K562 (cell line): ENCODE measurements around the gene NFATC2. TPM values are rescaled to one million over a fixed set of nuclear protein-coding genes. Genes with fewer than 3 reads are reported as not detected.

Experiments
- ETV6 ChIP-seq, 3 experiments: fragments of 150-350 bp in 1 of 3; sonication (generic) in 1 of 3; formaldehyde crosslinking in 1 of 3; IDR thresholded peaks; 2 replicates each; pipeline versions ENCODE4 v1.6.1 to v1.8.0; 2014 to 2022; ENCODE audit warnings: borderline replicate concordance in 2 of 3, low read depth in 2 of 3, antibody characterized with exemption in 1 of 3, low read length in 1 of 3, mild to moderate bottlenecking in 1 of 3, missing genetic modification reagents in 1 of 3
- GTF2E2 ChIP-seq: fragments of 200-800 bp; sonication (Bioruptor generic); IDR thresholded peaks from 2 replicates; pipeline ENCODE4 v1.6.1; 2016; ENCODE audit warnings: missing genetic modification characterization, missing compliant biosample characterization
- HINFP ChIP-seq: fragments of 450-650 bp; conservative IDR thresholded peaks from 2 replicates; pipeline ENCODE4 v1.6.1; 2016; ENCODE audit warnings: missing genetic modification characterization, low read depth, mild to moderate bottlenecking, control low read depth, missing compliant biosample characterization
- KLF16 ChIP-seq: IDR thresholded peaks from 2 replicates; pipeline ENCODE4 v1.6.1; 2016; ENCODE audit warnings: antibody characterized with exemption
- POLR2AphosphoS2 ChIP-seq: IDR thresholded peaks from 2 replicates; pipeline ENCODE4 v1.6.1; 2012; ENCODE audit warnings: low read length, improper control_type of control experiment
- PRPF4 ChIP-seq: fragments of 200-400 bp; formaldehyde crosslinking; IDR thresholded peaks from one replicate; pipeline ENCODE4 v1.6.1; 2017; ENCODE audit warnings: low read length, low read depth, mild to moderate bottlenecking; ENCODE audit not compliant: insufficient read depth, poor library complexity, severe bottlenecking
- RERE ChIP-seq: sonication (generic); formaldehyde crosslinking; IDR thresholded peaks from 2 replicates; pipeline ENCODE4 v1.8.0; 2023; ENCODE audit warnings: missing genetic modification reagents, mild to moderate bottlenecking, borderline replicate concordance
- THRA ChIP-seq: fragments of 450-650 bp; IDR thresholded peaks from 2 replicates; pipeline ENCODE4 v1.6.1; 2017; ENCODE audit warnings: mild to moderate bottlenecking, moderate library complexity
- ZBTB1 ChIP-seq: sonication (generic); formaldehyde crosslinking; IDR thresholded peaks from 2 replicates; pipeline ENCODE4 v1.8.1; 2023; ENCODE audit warnings: missing genetic modification reagents, low read depth, mild to moderate bottlenecking, borderline replicate concordance
- ZFP91 ChIP-seq: sonication (generic); formaldehyde crosslinking; IDR thresholded peaks from 2 replicates; pipeline ENCODE4 v1.8.0; 2022; ENCODE audit warnings: mild to moderate bottlenecking, missing genetic modification reagents
- ZNF311 ChIP-seq: fragments of 250-450 bp; sonication (Bioruptor Pico); IDR thresholded peaks from 2 replicates; pipeline ENCODE4 v1.4.0; 2020; ENCODE audit warnings: mild to moderate bottlenecking, moderate library complexity
- ZNF507 ChIP-seq: conservative IDR thresholded peaks from 2 replicates; pipeline ENCODE4 v1.6.1; 2017; ENCODE audit warnings: missing genetic modification characterization, missing compliant biosample characterization
- ZNF584 ChIP-seq: fragments of 200-800 bp; sonication (Bioruptor generic); IDR thresholded peaks from 2 replicates; pipeline ENCODE4 v1.6.1; 2016; ENCODE audit warnings: low read depth, mild to moderate bottlenecking, missing genetic modification characterization, missing compliant biosample characterization
- polyA plus RNA-seq, 8 experiments: library from polyadenylated mRNA; depleted of rRNA in 4 of 8; stranded (reverse) in 5 of 8; unstranded in 3 of 8; fragments of >200 nt; fragmentation: Nextera tagmentation in 2 of 8; fragmentation: Illumina TruSeq in 1 of 8; extraction: Ambion mirVana in 2 of 8; extraction: Trizol in 1 of 8; gene quantifications; 2 replicates each; pipeline versions ENCODE4 v1.2.1 to v1.2.3, GENCODE V29; 2011 to 2014; ENCODE audit warnings: inconsistent platforms in 1 of 8, missing spikeins in 1 of 8
- total RNA-seq, 7 experiments: library from RNA; depleted of rRNA in 6 of 7; stranded (reverse); fragments of >200 nt in 6 of 7; fragmentation: Illumina TruSeq in 2 of 7; extraction: Trizol in 2 of 7; gene quantifications; 2 replicates each; pipeline versions ENCODE4 v1.2.1 to v1.2.3, GENCODE V29; 2011 to 2021; ENCODE audit warnings: low replicate concordance in 1 of 7

NFATC2 gene
- total and polyA plus RNA-seq, 9 of the 15 experiments (the other 6 are each of a cell fraction or from before 2014, with no cell fraction given): 1.9 to 11.2 (median 3.0) TPM

GRCh38 chr20:51426718-51427650, 115.5 kb downstream of the NFATC2 start (continued):
- TF ChIP-seq ZFP91 (no peak), PRPF4 (no peak), ZNF584 (CRISPR knock-in tag) (no peak), ETV6 (IDR thresholded peaks at IDR 0.05; ENCODE audit: borderline replicate concordance in 1 of 2, low read depth in 2 of 2, low read length in 1 of 2) (no peak), ETV6 (CRISPR knock-in tag; IDR thresholded peaks at IDR 0.05; ENCODE audit: borderline replicate concordance) (no peak), GTF2E2 (tag) (no peak), ZBTB1 (no peak), ZNF311 (no peak), HINFP (tag) (no peak), ZNF507 (tag) (no peak), KLF16 (no peak), POLR2AphosphoS2 (no peak), THRA (no peak), RERE (CRISPR knock-in tag) (no peak)
